PFSK-1 (cell line): ENCODE data around the gene OSBPL10.

ENCODE experiments used
- FOXP2 ChIP-seq: optimal IDR thresholded peaks from 2 replicates; pipeline ENCODE3; 2011; ENCODE audit warnings: borderline replicate concordance, control low read depth, inconsistent platforms; ENCODE audit not compliant: insufficient read depth; ENCODE audit errors: extremely low read length, extremely low read depth
- POLR2AphosphoS5 ChIP-seq: IDR thresholded peaks from 2 replicates; pipeline ENCODE4 v1.6.1; 2012; ENCODE audit warnings: low read depth, mild to moderate bottlenecking, control low read depth, low read length, moderate library complexity
- REST ChIP-seq, 2 experiments: IDR thresholded peaks; 2 replicates each; pipeline versions ENCODE4 v1.6.1 to v1.8.0; 2011 to 2012; ENCODE audit warnings: low read depth in 2 of 2, low read length in 2 of 2, control low read depth in 1 of 2, inconsistent platforms in 1 of 2, mild to moderate bottlenecking in 1 of 2, moderate library complexity in 1 of 2; ENCODE audit not compliant: insufficient read depth in 1 of 2
- SIN3A ChIP-seq: IDR thresholded peaks from 2 replicates; pipeline ENCODE4 v1.6.1; 2012; ENCODE audit warnings: mild to moderate bottlenecking, low read length, moderate library complexity, borderline replicate concordance; ENCODE audit not compliant: insufficient read depth
- TAF1 ChIP-seq: IDR thresholded peaks from 2 replicates; pipeline ENCODE4 v1.6.1; 2012; ENCODE audit warnings: low read length, control low read depth, borderline replicate concordance; ENCODE audit not compliant: insufficient read depth

OSBPL10 gene

DNA sequence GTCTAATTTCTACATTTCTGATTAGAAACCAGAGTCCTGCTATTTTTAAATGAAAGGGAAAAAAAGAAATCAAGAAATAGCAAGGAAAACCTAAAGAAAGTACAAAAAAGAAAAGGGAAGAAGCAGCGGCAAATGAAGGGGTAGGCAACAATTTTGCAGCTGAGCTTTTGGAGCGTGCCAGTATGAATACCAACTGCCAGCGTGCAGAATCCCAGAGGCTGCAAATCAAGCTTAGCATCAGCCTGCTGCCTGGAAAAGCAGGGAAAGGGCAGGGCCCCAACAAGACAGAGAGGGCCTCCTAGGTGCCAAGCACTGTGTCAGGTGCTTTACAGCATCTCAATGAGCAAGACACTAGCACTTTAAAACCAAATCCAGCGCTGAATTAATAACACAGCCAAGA is 271.5 kb downstream of the OSBPL10 start:
- no peak for TF ChIP-seq TAF1
- TF ChIP-seq POLR2AphosphoS5, result no peak
- no peak for TF ChIP-seq REST (IDR thresholded peaks at IDR 0.05; ENCODE audit: insufficient read depth in 1 of 2, low read depth in 2 of 2, low read length in 2 of 2)
- no peak for TF ChIP-seq SIN3A
- TF ChIP-seq FOXP2, result no peak

DNA sequence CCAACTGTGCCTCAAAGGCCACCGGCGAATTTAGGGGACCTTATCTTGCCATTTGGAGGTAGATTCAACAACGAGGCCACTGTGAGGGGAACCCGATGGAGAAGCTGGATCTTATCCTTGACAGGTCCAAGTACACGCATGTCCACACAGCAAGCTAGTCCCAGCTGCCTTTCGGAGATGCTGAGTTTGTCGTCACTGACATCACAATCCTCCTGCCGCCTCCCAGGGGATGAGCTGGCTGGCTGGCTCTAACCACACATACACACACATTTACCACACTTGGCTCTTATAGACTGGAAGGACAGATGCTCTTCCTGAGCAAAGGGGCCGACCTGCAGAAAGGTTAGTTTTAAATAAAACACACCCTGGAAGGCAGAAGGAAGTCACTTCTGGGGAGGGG is 272.1 kb downstream of the OSBPL10 start:
- no peak for TF ChIP-seq REST (IDR thresholded peaks at IDR 0.05; ENCODE audit: insufficient read depth in 1 of 2, low read depth in 2 of 2, low read length in 2 of 2)
- TF ChIP-seq SIN3A, result no peak
- no peak for TF ChIP-seq TAF1
- TF ChIP-seq POLR2AphosphoS5, result no peak
- no peak for TF ChIP-seq FOXP2

DNA sequence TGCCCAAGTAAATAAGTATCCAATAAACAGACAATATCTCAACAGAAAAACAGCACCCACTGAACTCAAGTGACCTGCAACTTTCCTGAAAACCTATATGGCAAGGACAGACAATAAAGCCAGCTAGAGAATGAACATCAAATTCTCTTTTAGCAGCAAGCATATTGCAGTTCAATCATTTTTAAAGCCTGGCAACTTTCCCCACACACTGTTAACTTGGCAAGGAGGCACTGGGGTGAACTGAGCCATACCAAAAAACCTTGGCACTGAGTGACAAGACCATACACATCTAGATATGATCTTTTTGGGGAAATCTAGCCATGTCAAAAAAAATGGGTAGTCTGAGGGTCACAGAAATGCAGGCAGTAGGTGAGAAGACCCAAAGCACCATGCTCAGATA is 273.8 kb downstream of the OSBPL10 start:
- TF ChIP-seq FOXP2 (no peak), SIN3A (no peak), REST (IDR thresholded peaks at IDR 0.05; ENCODE audit: insufficient read depth in 1 of 2, low read depth in 2 of 2, low read length in 2 of 2) (no peak), POLR2AphosphoS5 (no peak), TAF1 (no peak)

- no peak for TF ChIP-seq SIN3A
These were observed 275.3 kb downstream of the OSBPL10 start for GRCh38 chr3:31705736-31706135.

DNA sequence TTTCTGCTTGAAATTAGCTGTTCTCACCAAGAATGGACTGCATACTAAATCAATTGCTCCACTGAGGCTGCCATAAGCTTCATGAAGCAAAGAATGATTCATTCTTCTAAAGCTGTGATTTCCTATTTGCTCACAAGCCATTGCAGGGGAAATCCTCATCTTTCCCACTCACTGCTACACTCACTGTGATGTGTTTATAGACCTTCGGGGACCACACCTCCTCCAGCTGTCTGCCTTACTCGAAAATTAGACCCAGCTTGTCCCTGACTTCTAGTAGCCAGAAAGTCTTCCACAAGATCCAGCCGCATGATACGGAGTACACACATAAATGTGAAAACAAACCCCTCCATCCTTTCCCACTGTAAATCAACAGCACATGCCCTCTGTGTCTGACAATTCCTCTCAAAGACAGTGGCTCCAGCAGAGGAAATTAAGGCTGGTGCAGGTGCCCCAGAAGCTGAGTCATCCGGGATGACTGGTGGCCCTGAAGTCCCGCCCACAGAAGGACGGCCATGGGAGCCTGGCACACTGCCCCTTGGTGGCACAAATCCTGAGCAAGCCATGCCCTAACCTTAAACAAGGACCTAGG is 276.4 kb downstream of the OSBPL10 start:
- TF ChIP-seq SIN3A (peak; percentile 68; the same call in 1 of the 2 replicates), POLR2AphosphoS5 (no peak), TAF1 (no peak), REST (IDR thresholded peaks at IDR 0.05; ENCODE audit: insufficient read depth in 1 of 2, low read depth in 2 of 2, low read length in 2 of 2) (no peak), FOXP2 (peak; percentile 28)

- TF ChIP-seq REST (IDR thresholded peaks at IDR 0.05; ENCODE audit: insufficient read depth in 1 of 2, low read depth in 2 of 2, low read length in 2 of 2), result no peak
- TF ChIP-seq FOXP2, result no peak
- no peak for TF ChIP-seq TAF1
- no peak for TF ChIP-seq POLR2AphosphoS5
- TF ChIP-seq SIN3A, result no peak
These were observed 276.9 kb downstream of the OSBPL10 start for GRCh38 chr3:31704156-31704555.
